Measurements from ENCODE around the gene FAF2.

GRCh38 chr5:176500511-176500910, 52.3 kb downstream of the FAF2 start:
- no peak for TF ChIP-seq POLR2A (IDR thresholded peaks at IDR 0.05)
- TF ChIP-seq CTCF (IDR thresholded peaks at IDR 0.05 in 4 of 5, conservative IDR thresholded peaks at IDR 0.05 in 1 of 5), result no peak
